BE2C (cell line): ENCODE data around the gene STUM.
A peak's percentile ranks its signal among the peaks of the same experiment; 100 is the strongest.

Source experiments
- DNase-seq: peaks from one replicate; pipeline ENCODE4 v3.0.0-alpha.2; 2020
- H3K27me3 ChIP-seq: fragments of 250-450 bp; sonication (Bioruptor Pico); 2 replicates; pipeline ENCODE4 v1.5.1; 2020; ENCODE audit warnings: mild to moderate bottlenecking
- H3K36me3 ChIP-seq: fragments of 250-450 bp; sonication (Bioruptor Pico); 2 replicates; pipeline ENCODE4 v1.5.1; 2020; ENCODE audit warnings: mild to moderate bottlenecking
- H3K4me1 ChIP-seq: fragments of 250-450 bp; sonication (Bioruptor Pico); 2 replicates; pipeline ENCODE4 v1.5.1; 2020
- H3K4me3 ChIP-seq: 2 replicates; pipeline ENCODE4 v1.5.1; 2011; ENCODE audit warnings: low read depth, low read length
- H3K9me3 ChIP-seq: fragments of 250-450 bp; sonication (Bioruptor Pico); 2 replicates; pipeline ENCODE4 v1.5.1; 2020
- TF ChIP-seq, protein P1 (sequence below): IDR thresholded peaks from 2 replicates; pipeline ENCODE4 v1.5.1; 2012; ENCODE audit warnings: mild to moderate bottlenecking, low read depth, low read length

The STUM gene

GRCh38 chr1:226541231-226541630 is 7.3 kb upstream of the STUM start:
- Histone ChIP-seq H3K9me3 (no peaks in the 10 kb centered on the region), H3K4me1 (peaks cover 4% of the 10 kb centered on the region; the same call in 1 of the 2 replicates), H3K36me3 (no peaks in the 10 kb centered on the region), H3K4me3 (no peak overlapping the region), H3K27me3 (no peaks in the 10 kb centered on the region)
- no peak for DNase-seq
- TF ChIP-seq, protein P1, sequence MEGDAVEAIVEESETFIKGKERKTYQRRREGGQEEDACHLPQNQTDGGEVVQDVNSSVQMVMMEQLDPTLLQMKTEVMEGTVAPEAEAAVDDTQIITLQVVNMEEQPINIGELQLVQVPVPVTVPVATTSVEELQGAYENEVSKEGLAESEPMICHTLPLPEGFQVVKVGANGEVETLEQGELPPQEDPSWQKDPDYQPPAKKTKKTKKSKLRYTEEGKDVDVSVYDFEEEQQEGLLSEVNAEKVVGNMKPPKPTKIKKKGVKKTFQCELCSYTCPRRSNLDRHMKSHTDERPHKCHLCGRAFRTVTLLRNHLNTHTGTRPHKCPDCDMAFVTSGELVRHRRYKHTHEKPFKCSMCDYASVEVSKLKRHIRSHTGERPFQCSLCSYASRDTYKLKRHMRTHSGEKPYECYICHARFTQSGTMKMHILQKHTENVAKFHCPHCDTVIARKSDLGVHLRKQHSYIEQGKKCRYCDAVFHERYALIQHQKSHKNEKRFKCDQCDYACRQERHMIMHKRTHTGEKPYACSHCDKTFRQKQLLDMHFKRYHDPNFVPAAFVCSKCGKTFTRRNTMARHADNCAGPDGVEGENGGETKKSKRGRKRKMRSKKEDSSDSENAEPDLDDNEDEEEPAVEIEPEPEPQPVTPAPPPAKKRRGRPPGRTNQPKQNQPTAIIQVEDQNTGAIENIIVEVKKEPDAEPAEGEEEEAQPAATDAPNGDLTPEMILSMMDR, result no peak

GRCh38 chr1:226541631-226542622 is 6.6 kb upstream of the STUM start:
- H3K27me3 ChIP-seq, result no peaks in the 10 kb centered on the region; the same call in 1 of the 2 replicates
- no peaks in the 10 kb centered on the region for H3K36me3 ChIP-seq
- peak; percentile 33 for DNase-seq
- H3K9me3 ChIP-seq, result no peaks in the 10 kb centered on the region
- TF ChIP-seq, protein P1, result no peak
- H3K4me3 ChIP-seq, result no peak overlapping the region
- H3K4me1 ChIP-seq, result 0 out of 2 replicates have a peak, but pooled peaks cover 4% of the 10 kb centered on the region

- Histone ChIP-seq H3K4me1 (0 out of 2 replicates have a peak, but pooled peaks cover 4% of the 10 kb centered on the region), H3K36me3 (no peaks in the 10 kb centered on the region), H3K27me3 (no peaks in the 10 kb centered on the region; the same call in 1 of the 2 replicates), H3K9me3 (no peaks in the 10 kb centered on the region), H3K4me3 (no peak overlapping the region)
- DNase-seq, result no peak
- TF ChIP-seq, protein P1, result no peak
Measured at GRCh38 chr1:226542623-226543103, 5.9 kb upstream of the STUM start.

DNA sequence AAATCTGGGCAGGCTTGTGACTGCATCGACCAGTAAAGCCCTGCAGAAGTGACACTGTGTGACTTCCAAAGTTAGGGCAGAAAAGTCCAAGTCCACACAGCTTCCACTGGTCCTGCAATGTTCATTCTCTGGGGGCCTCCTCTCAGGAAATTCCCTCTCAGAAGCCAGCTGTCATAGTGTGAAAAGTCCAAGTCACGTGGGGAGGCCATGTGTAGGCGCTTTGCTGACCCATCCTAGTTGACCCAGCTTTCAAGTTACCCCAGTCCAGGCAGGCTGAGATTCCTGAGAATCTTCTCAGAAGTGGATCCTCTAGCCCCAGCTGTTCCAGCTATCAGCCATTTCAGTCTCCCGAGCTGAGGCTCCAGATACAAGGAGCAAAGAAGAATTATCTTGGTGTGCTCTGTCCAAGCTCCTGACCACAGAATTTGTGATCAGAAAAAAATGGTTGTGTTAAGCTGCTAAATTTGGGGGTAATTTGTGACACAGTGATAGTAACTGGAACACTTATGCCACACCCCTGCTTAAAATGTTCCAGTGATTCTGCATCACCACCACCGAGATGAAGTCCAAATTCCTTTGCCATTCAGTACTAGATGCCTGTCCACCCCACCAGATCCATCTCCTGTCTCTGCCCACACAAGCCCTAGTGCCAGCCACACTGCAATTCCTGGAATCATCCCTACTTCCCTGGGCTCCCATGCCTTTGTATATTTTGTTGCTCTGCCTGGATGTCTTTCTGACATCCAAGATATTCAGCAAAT is 2.5 kb upstream of the STUM start:
- Histone ChIP-seq H3K4me1 (peaks cover 7% of the 10 kb centered on the region; the same call in 1 of the 2 replicates), H3K36me3 (no peaks in the 10 kb centered on the region), H3K4me3 (no peak overlapping the region), H3K9me3 (no peaks in the 10 kb centered on the region), H3K27me3 (peaks cover 29% of the 10 kb centered on the region)
- no peak for DNase-seq
- TF ChIP-seq, protein P1, result no peak

DNA sequence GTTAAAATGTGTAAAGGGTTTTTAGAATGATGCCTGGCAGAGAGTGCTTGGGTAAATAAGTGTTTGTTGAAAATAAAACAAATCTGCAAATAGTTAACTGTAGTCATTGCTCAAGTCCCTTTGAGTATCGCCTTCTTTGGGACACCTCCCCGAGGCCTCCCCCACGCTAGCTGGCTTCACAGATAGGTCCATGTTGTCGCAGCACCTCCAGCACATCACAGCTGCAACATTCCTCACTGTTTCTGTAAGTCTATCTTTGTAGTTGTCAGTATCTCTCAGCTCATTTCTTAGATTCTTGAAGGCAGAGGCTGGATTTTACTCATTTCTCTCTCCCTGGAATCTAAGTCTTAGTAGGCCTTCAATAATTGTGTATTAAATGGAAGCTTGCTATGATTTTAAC is 1.6 kb upstream of the STUM start:
- peaks cover 9% of the 10 kb centered on the region for H3K4me1 ChIP-seq
- H3K9me3 ChIP-seq, result no peaks in the 10 kb centered on the region
- DNase-seq, result no peak
- H3K27me3 ChIP-seq, result peaks cover 32% of the 10 kb centered on the region
- TF ChIP-seq, protein P1, result no peak
- no peak overlapping the region for H3K4me3 ChIP-seq
- no peaks in the 10 kb centered on the region for H3K36me3 ChIP-seq
